Hepatocyte (in vitro differentiated cells): Measurements from ENCODE around the gene KLHDC1. TPM values are rescaled to one million over a fixed set of nuclear protein-coding genes. Genes with fewer than 3 reads are reported as not detected.

Source experiments
- DNase-seq: peaks from one replicate; pipeline ENCODE4 v3.0.0-alpha.2; 2016; ENCODE audit warnings: low spot score
- H2AFZ ChIP-seq: fragments of 200-600 bp; sonication (generic); 2 replicates; pipeline ENCODE4 v1.6.0; 2016; ENCODE audit warnings: antibody characterized with exemption, mild to moderate bottlenecking
- H3K27ac ChIP-seq: fragments of 200-600 bp; sonication (generic); 2 replicates; pipeline ENCODE4 v1.5.1; 2016; ENCODE audit warnings: mild to moderate bottlenecking
- H3K27me3 ChIP-seq: fragments of 200-600 bp; sonication (generic); 2 replicates; pipeline ENCODE4 v1.6.1; 2016
- H3K36me3 ChIP-seq: fragments of 200-600 bp; sonication (generic); replicated peaks from 2 replicates; pipeline ENCODE4 v1.5.1; 2016; ENCODE audit warnings: low read depth; ENCODE audit not compliant: insufficient read depth
- H3K4me1 ChIP-seq: fragments of 200-600 bp; sonication (generic); 2 replicates; pipeline ENCODE4 v1.5.1; 2016; ENCODE audit warnings: mild to moderate bottlenecking, moderate library complexity; ENCODE audit not compliant: insufficient read depth
- H3K4me2 ChIP-seq: fragments of 200-600 bp; sonication (generic); 2 replicates; pipeline ENCODE4 v1.6.0; 2016
- H3K4me3 ChIP-seq: fragments of 200-600 bp; sonication (generic); 2 replicates; pipeline ENCODE4 v1.5.1; 2016; ENCODE audit warnings: mild to moderate bottlenecking
- H3K79me2 ChIP-seq: fragments of 200-600 bp; sonication (generic); 2 replicates; pipeline ENCODE4 v1.6.0; 2017; ENCODE audit warnings: mild to moderate bottlenecking
- H3K9me2 ChIP-seq: fragments of 200-600 bp; sonication (generic); replicated peaks from 2 replicates; pipeline ENCODE4 v1.6.0; 2017; ENCODE audit warnings: mild to moderate bottlenecking; ENCODE audit not compliant: insufficient read depth
- H3K9me3 ChIP-seq: fragments of 200-600 bp; sonication (generic); 2 replicates; pipeline ENCODE4 v1.5.1; 2016; ENCODE audit warnings: low read depth, mild to moderate bottlenecking
- H4K20me1 ChIP-seq: fragments of 200-600 bp; sonication (generic); 2 replicates; pipeline ENCODE4 v1.6.0; 2016; ENCODE audit warnings: mild to moderate bottlenecking; ENCODE audit not compliant: insufficient read depth, poor library complexity, severe bottlenecking
- CTCF ChIP-seq: fragments of 200-600 bp; sonication (generic); IDR thresholded peaks from 2 replicates; pipeline ENCODE4 v1.5.1; 2016; ENCODE audit warnings: antibody characterized with exemption, mild to moderate bottlenecking; ENCODE audit not compliant: poor library complexity
- EZH2 ChIP-seq: fragments of 200-600 bp; sonication (generic); IDR thresholded peaks from 2 replicates; pipeline ENCODE4 v1.6.1; 2016; ENCODE audit warnings: antibody characterized with exemption, mild to moderate bottlenecking, borderline replicate concordance
- EZH2phosphoT487 ChIP-seq: fragments of 200-600 bp; sonication (generic); IDR thresholded peaks from one replicate; pipeline ENCODE4 v1.6.1; 2018; ENCODE audit warnings: antibody characterized with exemption, mild to moderate bottlenecking, low read depth, moderate library complexity; ENCODE audit not compliant: unreplicated experiment, severe bottlenecking
- WGBS: methylation state at CpG from one replicate; pipeline ENCODE4 v1.1.6; 2016; ENCODE audit warnings: low lambda C conversion rate; ENCODE audit errors: missing lambda C conversion rate; 5-methylcytosine and 5-hydroxymethylcytosine counted together
- polyA plus RNA-seq: library from polyadenylated mRNA; unstranded; fragments of >200 nt; fragmentation: Nextera tagmentation; extraction: Ambion mirVana; gene quantifications from 2 replicates; pipeline ENCODE4 v1.2.1, GENCODE V29; 2016
- total RNA-seq: library from RNA; depleted of rRNA; stranded (reverse); fragments of >200 nt; gene quantifications from 2 replicates; pipeline ENCODE4 v1.2.3, GENCODE V29; 2014

Gene KLHDC1
- total and polyA plus RNA-seq, 2 experiments from 2014 or later, result 4.6 to 5.4 TPM

GRCh38 chr14:49659526-49660455 lies 33.1 kb upstream of the KLHDC1 start:
- H3K27ac ChIP-seq, result peak overlapping the region; percentile 26

GRCh38 chr14:49670475-49670874 lies 22.4 kb upstream of the KLHDC1 start:
- H3K9me2 ChIP-seq, result no peaks in the 10 kb centered on the region
- H3K4me2 ChIP-seq, result no peak overlapping the region
- H3K79me2 ChIP-seq, result no peaks in the 10 kb centered on the region
- DNase-seq, result no peak
- no peak overlapping the region for H3K27ac ChIP-seq
- no peak for TF ChIP-seq EZH2
- TF ChIP-seq EZH2phosphoT487, result no peak
- no peak for TF ChIP-seq CTCF
- no peaks in the 10 kb centered on the region for H4K20me1 ChIP-seq
- no peaks in the 10 kb centered on the region for H3K4me1 ChIP-seq
- no peaks in the 10 kb centered on the region for H3K27me3 ChIP-seq
- H3K36me3 ChIP-seq, result no peaks in the 10 kb centered on the region
- H2AFZ ChIP-seq, result no peak overlapping the region
- no peak overlapping the region for H3K4me3 ChIP-seq
- H3K9me3 ChIP-seq, result no peaks in the 10 kb centered on the region

More at GRCh38 chr14:49659526-49660455, 33.1 kb upstream of the KLHDC1 start:
- no peaks in the 10 kb centered on the region for H3K9me2 ChIP-seq
- no peak for DNase-seq
- no peaks in the 10 kb centered on the region for H3K36me3 ChIP-seq
- H4K20me1 ChIP-seq, result no peaks in the 10 kb centered on the region
- H3K4me2 ChIP-seq, result no peak overlapping the region
- TF ChIP-seq EZH2 (no peak), CTCF (no peak), EZH2phosphoT487 (no peak)
- no peaks in the 10 kb centered on the region for H3K9me3 ChIP-seq
- H3K4me3 ChIP-seq, result no peak overlapping the region
- peaks cover 2% of the 10 kb centered on the region for H3K79me2 ChIP-seq
- H3K27me3 ChIP-seq, result no peaks in the 10 kb centered on the region
- WGBS, result 65% methylated on average over 2 of the region's 2 CpGs
- H3K4me1 ChIP-seq, result no peaks in the 10 kb centered on the region
- H2AFZ ChIP-seq, result no peak overlapping the region

GRCh38 chr14:49673586-49673985 lies 19.3 kb upstream of the KLHDC1 start:
- no peaks in the 10 kb centered on the region for H3K79me2 ChIP-seq
- H3K9me2 ChIP-seq, result no peaks in the 10 kb centered on the region
- no peaks in the 10 kb centered on the region for H3K36me3 ChIP-seq
- no peaks in the 10 kb centered on the region for H3K27me3 ChIP-seq
- H3K4me3 ChIP-seq, result no peak overlapping the region
- no peaks in the 10 kb centered on the region for H4K20me1 ChIP-seq
- no peak overlapping the region for H3K27ac ChIP-seq
- TF ChIP-seq EZH2 (no peak), EZH2phosphoT487 (no peak), CTCF (no peak)
- H3K4me1 ChIP-seq, result no peaks in the 10 kb centered on the region
- WGBS, result 68% methylated on average over 2 of the region's 2 CpGs
- no peak for DNase-seq
- no peak overlapping the region for H3K4me2 ChIP-seq
- H3K9me3 ChIP-seq, result no peaks in the 10 kb centered on the region
- no peak overlapping the region for H2AFZ ChIP-seq
